DLD1 (cell line): ENCODE data around the gene SOAT2.

ENCODE experiments used
- in situ Hi-C: cut with HindIII; loops from 2 replicates; pipeline ENCODE4 v1.10.0; 2017; ENCODE audit warnings: low sequenced_read_pairs

Gene SOAT2, protein sequence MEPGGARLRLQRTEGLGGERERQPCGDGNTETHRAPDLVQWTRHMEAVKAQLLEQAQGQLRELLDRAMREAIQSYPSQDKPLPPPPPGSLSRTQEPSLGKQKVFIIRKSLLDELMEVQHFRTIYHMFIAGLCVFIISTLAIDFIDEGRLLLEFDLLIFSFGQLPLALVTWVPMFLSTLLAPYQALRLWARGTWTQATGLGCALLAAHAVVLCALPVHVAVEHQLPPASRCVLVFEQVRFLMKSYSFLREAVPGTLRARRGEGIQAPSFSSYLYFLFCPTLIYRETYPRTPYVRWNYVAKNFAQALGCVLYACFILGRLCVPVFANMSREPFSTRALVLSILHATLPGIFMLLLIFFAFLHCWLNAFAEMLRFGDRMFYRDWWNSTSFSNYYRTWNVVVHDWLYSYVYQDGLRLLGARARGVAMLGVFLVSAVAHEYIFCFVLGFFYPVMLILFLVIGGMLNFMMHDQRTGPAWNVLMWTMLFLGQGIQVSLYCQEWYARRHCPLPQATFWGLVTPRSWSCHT

DNA sequence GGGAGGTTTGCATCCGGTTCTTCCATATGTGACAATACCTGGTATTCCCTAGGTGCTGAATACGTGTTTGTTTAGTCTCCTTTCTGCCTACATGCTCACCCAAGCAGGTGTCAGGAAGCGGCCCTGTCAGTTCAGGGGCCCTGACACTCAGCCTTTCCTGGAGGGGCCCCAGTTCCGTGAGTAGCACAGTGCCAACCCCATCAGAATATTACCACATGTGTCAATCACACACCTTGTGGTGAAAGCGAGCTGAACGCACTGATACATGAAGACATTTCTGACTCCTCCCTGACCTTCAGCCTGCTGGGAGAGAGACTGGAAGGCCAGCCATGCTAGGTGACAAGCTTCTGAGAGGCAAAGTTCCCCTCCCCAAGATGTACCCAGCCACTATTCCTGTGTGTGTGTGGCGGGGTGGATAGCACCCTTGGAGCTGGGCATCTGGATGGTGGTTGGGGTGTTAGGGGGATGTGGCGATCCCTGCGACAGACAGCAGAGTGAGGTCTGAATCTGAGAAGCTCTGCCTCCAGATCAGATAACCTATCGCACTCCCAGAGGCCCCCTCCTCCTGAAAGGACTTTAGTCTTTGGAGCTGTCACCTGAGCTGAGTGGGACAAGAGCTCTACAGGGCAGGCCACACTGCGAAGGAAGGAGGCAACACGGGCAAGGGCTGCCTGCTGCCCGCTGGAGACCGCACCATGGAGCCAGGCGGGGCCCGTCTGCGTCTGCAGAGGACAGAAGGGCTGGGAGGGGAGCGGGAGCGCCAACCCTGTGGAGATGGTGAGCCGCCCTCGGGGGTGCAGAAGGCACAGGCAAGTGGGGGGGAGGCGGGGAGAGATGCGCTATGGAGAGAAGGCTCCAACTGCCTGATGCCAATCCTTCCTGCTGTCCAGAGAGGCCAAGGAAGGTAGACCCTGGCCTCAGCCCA, at the start of gene SOAT2:
SOAT2 (plus strand) TSS at position 604 of the 925 bp plus-strand sequence; CDS start at position 696, 92 bp downstream.
- in situ Hi-C loops: no loop called here

DNA sequence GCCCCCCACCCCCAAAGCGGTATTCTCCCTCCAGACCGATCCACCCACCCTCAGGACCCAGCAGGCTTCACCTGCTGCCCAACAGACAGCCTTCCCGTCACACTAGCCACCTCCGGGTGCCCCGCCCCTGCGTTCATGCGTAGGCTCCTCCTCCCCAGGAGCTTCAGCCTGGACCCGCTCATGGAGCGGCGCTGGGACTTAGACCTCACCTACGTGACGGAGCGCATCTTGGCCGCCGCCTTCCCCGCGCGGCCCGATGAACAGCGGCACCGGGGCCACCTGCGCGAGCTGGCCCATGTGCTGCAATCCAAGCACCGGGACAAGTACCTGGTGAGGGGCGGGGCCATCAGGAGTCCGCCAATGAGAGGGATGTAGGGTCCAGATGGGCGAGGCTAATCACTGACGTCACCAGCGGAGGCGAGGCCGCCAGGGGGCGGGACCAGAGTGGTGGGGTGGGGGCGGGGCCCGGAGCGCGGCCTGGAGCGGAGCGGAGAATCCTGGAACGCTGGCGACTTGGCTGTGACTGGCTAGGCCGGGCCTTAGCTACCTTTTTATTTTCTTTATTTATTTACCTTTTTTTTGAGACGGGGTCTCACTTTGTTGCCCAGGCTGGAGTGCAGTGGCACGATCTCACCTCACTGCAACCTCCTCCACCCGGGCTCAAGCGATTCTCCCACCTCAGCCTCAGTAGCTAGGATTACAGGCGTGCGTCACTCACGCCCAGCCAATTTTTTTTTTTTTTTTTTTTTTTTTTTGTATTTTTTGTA, 49.0 kb upstream of the SOAT2 start:
- in situ Hi-C loops: no loop called here

DNA sequence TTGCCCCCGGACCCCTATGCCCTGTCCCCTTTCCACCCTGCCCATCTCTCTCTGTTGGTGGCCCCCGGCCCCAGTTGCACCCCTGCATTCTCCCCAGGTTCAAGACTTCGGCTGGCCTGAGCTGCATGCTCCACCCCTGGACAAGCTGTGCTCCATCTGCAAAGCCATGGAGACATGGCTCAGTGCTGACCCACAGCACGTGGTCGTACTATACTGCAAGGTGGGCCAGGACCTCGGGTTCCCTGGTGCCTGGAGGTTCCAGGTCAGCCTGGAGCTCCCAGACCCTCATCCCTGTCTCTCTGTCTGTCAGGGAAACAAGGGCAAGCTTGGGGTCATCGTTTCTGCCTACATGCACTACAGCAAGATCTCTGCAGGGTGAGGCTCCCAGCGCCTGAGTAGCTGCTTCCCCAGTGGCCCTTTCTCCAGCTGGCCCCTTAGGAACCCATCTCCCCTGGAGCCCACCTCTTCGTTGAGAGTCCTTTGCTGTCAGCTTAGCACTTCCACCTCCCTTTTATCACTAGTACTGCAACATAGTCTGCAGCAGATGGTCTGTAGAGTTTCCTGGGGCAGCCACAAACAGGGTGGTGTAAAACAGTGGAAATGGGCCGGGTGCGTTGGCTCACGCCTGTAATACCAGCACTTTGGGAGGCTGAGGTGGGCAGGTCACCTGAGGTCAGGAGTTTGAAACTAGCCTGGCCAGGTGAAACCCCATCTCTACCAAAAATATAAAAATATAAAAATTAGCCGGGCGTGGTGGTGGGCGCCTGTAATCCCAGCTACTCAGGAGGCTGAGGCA, 47.6 kb upstream of the SOAT2 start:
- in situ Hi-C loops: no loop called here

DNA sequence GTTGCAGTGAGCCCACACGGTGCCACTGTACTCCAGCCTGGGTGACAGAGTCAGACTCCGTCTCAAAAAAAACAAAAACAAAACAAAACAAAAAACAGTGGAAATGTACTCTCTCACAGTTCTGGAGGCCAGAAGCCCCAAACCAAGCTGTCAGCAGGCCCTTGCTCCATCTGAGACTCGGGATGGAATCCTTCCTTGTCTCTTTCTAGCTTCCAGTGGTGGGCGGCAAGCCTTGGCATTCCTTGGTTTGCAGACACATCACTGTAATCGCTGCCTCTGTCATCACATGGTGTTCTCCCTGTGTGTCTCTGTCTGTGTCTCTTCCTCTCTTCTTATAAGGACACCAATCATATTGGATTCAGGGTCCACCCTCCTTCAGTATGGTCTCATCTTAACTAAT, 47.0 kb upstream of the SOAT2 start:
- in situ Hi-C loops: no loop called here

DNA sequence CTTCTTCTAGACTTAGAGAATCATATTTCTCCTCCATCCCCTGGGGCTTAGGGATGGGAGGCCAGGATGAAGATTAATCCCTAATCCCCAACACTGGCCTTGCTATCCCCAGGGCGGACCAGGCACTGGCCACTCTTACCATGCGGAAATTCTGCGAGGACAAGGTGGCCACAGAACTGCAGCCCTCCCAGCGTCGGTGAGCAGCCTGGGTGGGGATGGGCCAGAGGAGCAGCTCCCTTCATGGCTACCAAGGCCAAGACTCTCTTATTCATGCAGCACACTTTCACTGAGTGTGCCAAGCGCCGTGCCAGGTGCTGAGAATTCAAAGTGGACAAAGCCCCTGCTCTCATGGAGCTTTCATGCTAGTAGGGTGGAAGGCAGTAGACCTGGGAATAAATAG, 46.4 kb upstream of the SOAT2 start:
- in situ Hi-C loops: no loop called here

DNA sequence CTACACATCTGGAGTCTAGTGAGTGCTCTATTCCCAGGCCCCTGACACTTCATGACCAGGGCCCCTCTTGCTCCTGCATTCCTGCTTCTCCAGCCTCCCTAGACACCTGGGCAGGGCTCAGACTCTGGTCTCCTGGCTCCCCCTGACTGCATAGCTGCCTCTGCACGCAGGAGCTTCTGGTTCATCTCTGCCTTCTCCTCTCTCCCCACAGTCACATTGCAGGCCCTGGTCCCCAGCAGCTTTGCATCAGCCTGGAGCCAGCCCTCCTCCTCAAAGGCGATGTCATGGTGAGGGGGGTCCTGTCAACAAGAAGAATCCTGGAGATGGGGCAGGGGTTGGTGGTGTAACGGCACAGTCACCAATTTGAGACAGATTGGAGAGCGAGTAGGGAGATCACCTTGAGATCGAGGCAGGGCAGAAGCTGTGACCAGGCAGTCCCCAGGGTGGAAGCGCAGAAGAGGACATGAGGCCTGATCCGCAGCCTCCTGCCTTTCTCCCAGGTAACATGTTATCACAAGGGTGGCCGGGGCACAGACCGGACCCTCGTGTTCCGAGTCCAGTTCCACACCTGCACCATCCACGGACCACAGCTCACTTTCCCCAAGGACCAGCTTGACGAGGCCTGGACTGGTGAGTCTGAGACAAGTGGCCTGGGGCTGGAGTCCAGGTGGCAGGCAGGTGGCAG, 45.3 kb upstream of the SOAT2 start:
- in situ Hi-C loops: no loop called here

DNA sequence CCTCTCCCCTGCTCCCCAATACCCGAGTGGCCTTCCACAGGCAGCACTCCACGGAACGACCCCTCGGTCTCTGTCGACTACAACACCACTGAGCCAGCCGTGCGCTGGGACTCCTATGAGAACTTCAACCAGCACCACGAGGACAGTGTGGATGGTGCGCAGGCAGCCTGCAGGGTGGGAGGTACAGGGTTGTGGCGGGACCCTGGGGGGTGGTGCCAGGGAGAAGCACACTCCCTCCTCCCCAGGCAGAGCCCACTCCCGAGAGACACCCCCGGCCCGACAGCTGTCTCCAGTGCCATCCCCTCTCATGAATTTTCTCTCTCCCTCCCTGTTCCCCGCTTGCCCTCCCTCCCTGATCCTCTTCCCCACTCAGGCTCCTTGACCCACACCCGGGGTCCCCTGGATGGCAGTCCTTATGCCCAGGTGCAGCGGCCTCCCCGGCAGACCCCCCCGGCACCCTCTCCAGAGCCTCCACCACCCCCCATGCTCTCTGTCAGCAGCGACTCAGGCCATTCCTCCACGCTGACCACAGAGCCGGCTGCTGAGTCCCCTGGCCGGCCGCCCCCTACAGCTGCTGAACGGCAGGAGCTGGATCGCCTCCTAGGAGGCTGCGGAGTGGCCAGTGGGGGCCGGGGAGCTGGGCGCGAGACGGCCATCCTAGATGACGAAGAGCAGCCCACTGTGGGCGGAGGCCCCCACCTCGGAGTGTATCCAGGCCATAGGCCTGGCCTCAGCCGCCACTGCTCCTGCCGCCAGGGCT, 44.4 kb upstream of the SOAT2 start:
- in situ Hi-C loops: no loop called here

DNA sequence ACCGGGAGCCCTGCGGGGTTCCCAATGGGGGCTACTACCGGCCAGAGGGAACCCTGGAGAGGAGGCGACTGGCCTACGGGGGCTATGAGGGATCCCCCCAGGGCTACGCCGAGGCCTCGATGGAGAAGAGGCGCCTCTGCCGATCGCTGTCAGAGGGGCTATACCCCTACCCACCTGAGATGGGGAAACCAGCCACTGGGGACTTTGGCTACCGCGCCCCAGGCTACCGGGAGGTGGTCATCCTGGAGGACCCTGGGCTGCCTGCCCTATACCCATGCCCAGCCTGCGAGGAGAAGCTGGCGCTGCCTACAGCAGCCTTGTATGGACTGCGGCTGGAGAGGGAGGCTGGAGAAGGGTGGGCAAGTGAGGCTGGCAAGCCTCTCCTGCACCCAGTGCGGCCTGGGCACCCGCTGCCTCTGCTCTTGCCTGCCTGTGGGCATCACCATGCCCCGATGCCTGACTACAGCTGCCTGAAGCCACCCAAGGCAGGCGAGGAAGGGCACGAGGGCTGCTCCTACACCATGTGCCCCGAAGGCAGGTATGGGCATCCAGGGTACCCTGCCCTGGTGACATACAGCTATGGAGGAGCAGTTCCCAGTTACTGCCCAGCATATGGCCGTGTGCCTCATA, 43.7 kb upstream of the SOAT2 start:
- in situ Hi-C loops: no loop called here

DNA sequence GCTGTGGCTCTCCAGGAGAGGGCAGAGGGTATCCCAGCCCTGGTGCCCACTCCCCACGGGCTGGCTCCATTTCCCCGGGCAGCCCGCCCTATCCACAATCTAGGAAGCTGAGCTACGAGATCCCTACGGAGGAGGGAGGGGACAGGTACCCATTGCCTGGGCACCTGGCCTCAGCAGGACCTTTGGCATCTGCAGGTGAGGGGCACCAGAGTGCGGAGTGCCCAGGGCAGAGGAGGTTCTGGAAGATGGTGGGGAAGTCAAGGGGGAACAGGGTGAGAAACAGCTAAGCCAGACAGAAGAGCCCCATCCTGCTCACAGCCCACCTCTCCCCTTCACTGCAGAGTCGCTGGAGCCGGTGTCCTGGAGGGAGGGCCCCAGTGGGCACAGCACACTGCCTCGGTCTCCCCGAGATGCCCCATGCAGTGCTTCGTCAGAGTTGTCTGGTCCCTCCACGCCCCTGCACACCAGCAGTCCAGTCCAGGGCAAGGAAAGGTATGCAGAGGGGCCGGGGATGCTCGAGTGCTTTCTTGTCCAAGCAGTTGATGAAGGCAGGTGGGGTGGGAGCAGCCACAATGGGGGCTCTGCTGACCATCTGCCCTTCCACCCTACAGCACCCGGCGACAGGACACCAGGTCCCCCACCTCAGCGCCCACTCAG, 43.1 kb upstream of the SOAT2 start:
- in situ Hi-C loops: no loop called here

DNA sequence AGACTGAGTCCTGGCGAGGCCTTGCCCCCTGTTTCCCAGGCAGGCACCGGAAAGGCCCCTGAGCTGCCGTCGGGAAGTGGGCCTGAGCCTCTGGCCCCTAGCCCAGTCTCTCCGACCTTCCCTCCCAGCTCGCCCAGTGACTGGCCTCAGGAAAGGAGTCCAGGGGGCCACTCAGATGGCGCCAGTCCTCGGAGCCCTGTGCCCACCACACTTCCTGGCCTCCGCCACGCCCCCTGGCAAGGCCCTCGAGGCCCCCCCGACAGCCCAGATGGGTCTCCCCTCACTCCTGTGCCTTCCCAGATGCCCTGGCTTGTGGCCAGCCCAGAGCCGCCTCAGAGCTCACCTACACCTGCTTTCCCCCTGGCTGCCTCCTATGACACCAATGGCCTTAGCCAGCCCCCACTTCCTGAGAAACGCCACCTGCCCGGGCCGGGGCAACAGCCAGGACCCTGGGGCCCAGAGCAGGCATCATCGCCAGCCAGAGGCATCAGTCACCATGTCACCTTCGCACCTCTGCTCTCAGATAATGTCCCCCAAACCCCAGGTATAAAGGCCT, 42.5 kb upstream of the SOAT2 start:
- in situ Hi-C loops: no loop called here

DNA sequence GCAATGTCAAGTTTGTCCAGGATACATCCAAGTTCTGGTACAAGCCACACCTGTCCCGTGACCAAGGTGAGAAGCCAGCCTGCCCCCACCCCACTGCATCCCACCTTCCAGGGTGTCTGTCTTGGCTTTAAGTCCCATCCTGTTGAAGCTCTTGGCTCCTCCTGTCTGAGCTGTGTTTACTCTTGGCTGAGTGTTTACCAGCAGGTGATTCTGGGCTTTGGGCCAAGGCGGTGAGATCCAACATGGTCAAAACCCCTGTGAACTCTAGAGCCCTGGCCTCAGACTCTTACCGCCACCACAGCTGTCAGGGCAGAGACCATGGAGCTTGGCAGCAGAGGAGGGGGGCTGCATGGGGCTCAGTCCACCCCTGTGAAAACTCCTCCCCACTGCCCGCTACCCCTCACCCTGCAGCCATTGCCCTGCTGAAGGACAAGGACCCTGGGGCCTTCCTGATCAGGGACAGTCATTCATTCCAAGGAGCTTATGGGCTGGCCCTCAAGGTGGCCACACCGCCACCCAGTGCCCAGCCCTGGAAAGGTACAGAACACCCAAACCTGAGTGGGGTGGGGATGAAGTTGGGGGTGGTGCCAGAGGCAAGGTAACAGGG, 41.8 kb upstream of the SOAT2 start:
- in situ Hi-C loops: no loop called here

DNA sequence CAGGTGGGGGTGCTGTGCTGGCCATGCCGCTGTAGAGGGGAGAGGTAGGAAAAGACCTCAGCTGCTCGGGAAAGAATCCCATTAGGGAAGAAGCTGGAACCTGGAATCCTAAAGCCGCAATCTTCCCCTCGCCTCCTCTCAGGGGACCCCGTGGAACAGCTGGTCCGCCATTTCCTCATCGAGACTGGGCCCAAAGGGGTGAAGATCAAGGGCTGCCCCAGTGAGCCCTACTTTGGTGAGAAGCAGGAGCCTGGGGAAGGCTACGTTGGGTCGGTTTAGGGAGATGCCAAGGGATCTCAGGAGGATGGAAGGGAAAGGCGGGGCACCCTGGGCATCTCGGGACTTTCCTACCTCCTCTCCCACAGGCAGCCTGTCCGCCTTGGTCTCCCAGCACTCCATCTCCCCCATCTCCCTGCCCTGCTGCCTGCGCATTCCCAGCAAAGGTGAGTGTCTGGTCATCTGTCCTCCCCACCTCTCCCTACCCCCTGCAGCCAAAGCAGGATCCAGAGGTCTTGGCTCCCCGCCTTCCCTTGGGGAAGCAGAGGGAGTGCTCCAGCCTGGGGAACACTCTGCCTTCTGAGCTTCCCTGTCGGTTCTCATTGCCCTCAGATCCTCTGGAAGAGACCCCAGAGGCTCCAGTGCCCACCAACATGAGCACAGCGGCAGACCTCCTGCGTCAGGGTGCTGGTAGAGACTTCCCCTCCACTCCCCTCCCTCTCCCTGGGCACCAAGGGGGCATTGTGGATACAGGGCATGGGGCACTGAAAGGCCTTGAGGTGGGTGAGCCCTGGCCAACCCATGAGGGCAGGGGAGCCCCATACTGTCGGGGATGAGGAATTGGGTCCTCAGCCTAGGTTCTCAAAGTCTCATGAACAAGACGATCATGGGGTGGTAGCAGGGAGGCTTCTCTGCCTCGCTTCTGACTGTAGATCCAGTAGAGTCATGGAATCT, 41.0 kb upstream of the SOAT2 start:
- in situ Hi-C loops: no loop called here

DNA sequence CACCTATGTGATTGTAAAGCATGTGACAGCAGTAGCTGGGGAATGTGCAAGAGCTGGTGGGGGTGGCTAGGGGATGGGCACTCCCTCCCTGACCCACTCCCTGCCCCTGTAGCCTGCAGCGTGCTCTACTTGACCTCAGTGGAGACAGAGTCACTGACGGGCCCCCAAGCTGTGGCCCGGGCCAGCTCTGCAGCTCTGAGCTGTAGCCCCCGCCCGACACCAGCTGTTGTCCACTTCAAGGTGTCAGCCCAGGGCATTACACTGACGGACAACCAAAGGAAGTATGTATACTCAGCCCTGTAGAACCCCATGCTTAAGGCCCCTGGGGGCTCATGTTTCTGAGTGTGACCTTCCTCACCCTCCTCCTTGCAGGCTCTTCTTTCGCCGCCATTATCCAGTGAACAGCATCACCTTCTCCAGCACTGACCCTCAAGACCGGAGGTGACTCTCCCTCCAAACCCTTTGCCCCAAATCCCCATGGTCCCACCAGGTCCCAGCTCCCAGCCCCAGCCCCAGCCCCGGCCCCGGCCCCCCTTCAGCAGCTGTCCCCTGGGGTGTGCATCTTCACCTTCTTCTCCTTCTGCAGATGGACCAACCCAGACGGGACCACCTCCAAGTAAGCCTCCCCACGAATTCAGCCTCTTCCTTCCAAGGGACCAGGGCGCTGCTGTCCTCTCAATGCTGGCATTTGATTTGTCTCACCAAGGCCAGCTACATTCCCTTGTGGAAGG, 40.1 kb upstream of the SOAT2 start:
- in situ Hi-C loops: no loop called here

DNA sequence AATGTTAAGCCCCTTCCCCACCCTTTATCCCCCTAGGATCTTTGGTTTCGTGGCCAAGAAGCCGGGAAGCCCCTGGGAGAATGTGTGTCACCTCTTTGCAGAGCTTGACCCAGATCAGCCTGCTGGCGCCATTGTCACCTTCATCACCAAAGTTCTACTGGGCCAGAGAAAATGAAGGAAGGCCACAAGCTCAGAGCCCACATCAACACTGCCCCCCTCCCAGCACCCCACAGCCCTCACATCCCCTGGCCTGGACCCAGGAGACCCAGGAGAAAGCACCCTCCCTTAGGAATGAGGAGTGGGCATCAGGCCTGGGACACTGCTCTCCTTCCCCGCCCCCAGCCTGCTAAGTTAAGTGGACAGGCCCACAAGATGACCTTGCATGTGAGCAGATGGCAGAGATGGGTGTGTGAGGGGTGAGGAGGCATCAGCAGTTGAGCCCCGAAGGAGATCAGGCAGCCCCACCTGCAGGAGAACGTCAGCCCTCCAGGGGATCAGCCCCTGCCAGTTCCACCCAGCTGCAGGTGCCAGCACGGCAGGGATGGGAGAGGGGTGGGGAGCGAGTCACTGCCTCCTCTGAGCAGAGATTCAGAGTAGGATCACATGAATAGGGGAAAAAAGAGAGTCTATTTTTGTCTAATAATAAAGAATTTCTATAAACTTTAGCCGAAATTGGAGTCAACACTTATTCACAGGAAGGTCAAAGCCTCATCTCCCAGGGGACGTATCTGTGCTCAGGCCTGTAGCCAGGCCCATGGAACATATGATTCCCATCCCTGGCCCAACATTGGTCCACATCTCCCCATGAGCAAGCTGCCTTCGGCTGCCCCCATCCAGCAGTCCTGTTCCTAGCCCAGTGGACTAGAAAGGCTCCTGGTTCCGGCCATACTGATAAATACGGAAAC, 39.3 kb upstream of the SOAT2 start:
- in situ Hi-C loops: no loop called here
